Neuronal stem cell (in vitro differentiated cells): ENCODE results near the gene ASMTL.

Source experiments
- DNase-seq: peaks from one replicate; pipeline ENCODE4 v3.0.0-alpha.2; 2013; ENCODE audit warnings: low spot score
- H2AFZ ChIP-seq: one replicate; pipeline ENCODE4 v1.6.1; 2013; ENCODE audit warnings: mild to moderate bottlenecking, low read length, inconsistent platforms
- H2AK5ac ChIP-seq: 2 replicates; pipeline ENCODE4 v1.6.1; 2013; ENCODE audit warnings: low read depth, mild to moderate bottlenecking, inconsistent platforms, low read length, moderate library complexity, mixed read lengths
- H2BK120ac ChIP-seq: 2 replicates; pipeline ENCODE4 v1.6.1; 2013; ENCODE audit warnings: low read depth, mild to moderate bottlenecking, inconsistent platforms, low read length, moderate library complexity, mixed read lengths
- H2BK12ac ChIP-seq: one replicate; pipeline ENCODE4 v1.6.1; 2013; ENCODE audit warnings: low read length, inconsistent platforms
- H2BK15ac ChIP-seq: 2 replicates; pipeline ENCODE4 v1.6.1; 2013; ENCODE audit warnings: mild to moderate bottlenecking, low read length, inconsistent platforms, mixed read lengths
- H2BK5ac ChIP-seq: one replicate; pipeline ENCODE4 v1.6.1; 2013; ENCODE audit warnings: inconsistent platforms, mild to moderate bottlenecking, low read length, moderate library complexity
- H3K14ac ChIP-seq: one replicate; pipeline ENCODE4 v1.6.1; 2013; ENCODE audit warnings: low read length, inconsistent platforms
- H3K18ac ChIP-seq: 2 replicates; pipeline ENCODE4 v1.6.1; 2013; ENCODE audit warnings: low read length, inconsistent platforms
- H3K23ac ChIP-seq: 2 replicates; pipeline ENCODE4 v1.6.1; 2013; ENCODE audit warnings: low read depth, mild to moderate bottlenecking, mixed read lengths, low read length, inconsistent platforms; ENCODE audit not compliant: poor library complexity
- H3K27ac ChIP-seq: replicated peaks from 3 replicates; pipeline ENCODE4 v1.5.1; 2013; ENCODE audit warnings: low read length, inconsistent platforms
- H3K27me3 ChIP-seq, 3 experiments: 2 replicates each; pipeline ENCODE4 v1.6.1; 2013; ENCODE audit warnings: low read length in 3 of 3, mild to moderate bottlenecking in 2 of 3, inconsistent platforms in 1 of 3, low read depth in 1 of 3, mixed read lengths in 1 of 3, moderate library complexity in 1 of 3; ENCODE audit not compliant: control insufficient read depth in 3 of 3, insufficient read depth in 3 of 3
- H3K36me3 ChIP-seq, 2 donors: replicated peaks in 1 of 2; 2 replicates each; pipeline ENCODE4 v1.6.1; 2013; ENCODE audit warnings: low read length in 2 of 2; ENCODE audit not compliant: control insufficient read depth in 2 of 2, insufficient read depth in 2 of 2
- H3K4ac ChIP-seq: 2 replicates; pipeline ENCODE4 v1.6.1; 2013; ENCODE audit warnings: inconsistent platforms, mild to moderate bottlenecking, low read length, moderate library complexity
- H3K4me1 ChIP-seq, 2 donors: 1 replicate in 1 of 2; 2 replicates in 1 of 2; pipeline ENCODE4 v1.6.1; 2013; ENCODE audit warnings: low read length in 2 of 2, low read depth in 1 of 2; ENCODE audit not compliant: control insufficient read depth in 2 of 2, insufficient read depth in 1 of 2
- H3K4me2 ChIP-seq: one replicate; pipeline ENCODE4 v1.6.1; 2013; ENCODE audit warnings: mild to moderate bottlenecking, low read length, inconsistent platforms; ENCODE audit not compliant: insufficient read depth, poor library complexity, severe bottlenecking
- H3K4me3 ChIP-seq, 2 donors: 2 replicates each; pipeline ENCODE4 v1.5.1; 2013; ENCODE audit warnings: low read length in 2 of 2, mild to moderate bottlenecking in 2 of 2, inconsistent platforms in 1 of 2, moderate library complexity in 1 of 2
- H3K79me1 ChIP-seq: one replicate; pipeline ENCODE4 v1.6.1; 2013; ENCODE audit warnings: low read depth, mild to moderate bottlenecking, inconsistent platforms, low read length, moderate library complexity
- H3K9ac ChIP-seq: one replicate; pipeline ENCODE4 v1.6.1; 2013; ENCODE audit warnings: mild to moderate bottlenecking, low read depth, low read length, inconsistent platforms; ENCODE audit not compliant: poor library complexity
- H3K9me3 ChIP-seq, 2 donors: replicated peaks in 1 of 2; 2 replicates each; pipeline versions ENCODE3 to v1.6.1; 2013; ENCODE audit warnings: low read length in 2 of 2, mild to moderate bottlenecking in 2 of 2, inconsistent platforms in 1 of 2, low read depth in 1 of 2, mixed read lengths in 1 of 2, moderate library complexity in 1 of 2; ENCODE audit not compliant: control insufficient read depth in 2 of 2, insufficient read depth in 1 of 2
- H4K8ac ChIP-seq: one replicate; pipeline ENCODE4 v1.6.1; 2013; ENCODE audit warnings: low read depth, mild to moderate bottlenecking, inconsistent platforms, low read length, moderate library complexity
- H4K91ac ChIP-seq: one replicate; pipeline ENCODE4 v1.6.1; 2013; ENCODE audit warnings: low read length, low read depth, mild to moderate bottlenecking, inconsistent platforms; ENCODE audit not compliant: poor library complexity
- WGBS, 2 donors: extraction: QIAGEN DNeasy Blood & Tissue Kit; methylation state at CpG; one replicate each; pipeline ENCODE4 v1.1.7; 2013; ENCODE audit warnings: missing lambda C conversion rate in 2 of 2, mixed read lengths in 1 of 2; ENCODE audit not compliant: insufficient read length in 2 of 2, insufficient replicate concordance in 1 of 2; ENCODE audit errors: extremely low coverage in 2 of 2; 5-methylcytosine and 5-hydroxymethylcytosine counted together

The ASMTL gene

DNA sequence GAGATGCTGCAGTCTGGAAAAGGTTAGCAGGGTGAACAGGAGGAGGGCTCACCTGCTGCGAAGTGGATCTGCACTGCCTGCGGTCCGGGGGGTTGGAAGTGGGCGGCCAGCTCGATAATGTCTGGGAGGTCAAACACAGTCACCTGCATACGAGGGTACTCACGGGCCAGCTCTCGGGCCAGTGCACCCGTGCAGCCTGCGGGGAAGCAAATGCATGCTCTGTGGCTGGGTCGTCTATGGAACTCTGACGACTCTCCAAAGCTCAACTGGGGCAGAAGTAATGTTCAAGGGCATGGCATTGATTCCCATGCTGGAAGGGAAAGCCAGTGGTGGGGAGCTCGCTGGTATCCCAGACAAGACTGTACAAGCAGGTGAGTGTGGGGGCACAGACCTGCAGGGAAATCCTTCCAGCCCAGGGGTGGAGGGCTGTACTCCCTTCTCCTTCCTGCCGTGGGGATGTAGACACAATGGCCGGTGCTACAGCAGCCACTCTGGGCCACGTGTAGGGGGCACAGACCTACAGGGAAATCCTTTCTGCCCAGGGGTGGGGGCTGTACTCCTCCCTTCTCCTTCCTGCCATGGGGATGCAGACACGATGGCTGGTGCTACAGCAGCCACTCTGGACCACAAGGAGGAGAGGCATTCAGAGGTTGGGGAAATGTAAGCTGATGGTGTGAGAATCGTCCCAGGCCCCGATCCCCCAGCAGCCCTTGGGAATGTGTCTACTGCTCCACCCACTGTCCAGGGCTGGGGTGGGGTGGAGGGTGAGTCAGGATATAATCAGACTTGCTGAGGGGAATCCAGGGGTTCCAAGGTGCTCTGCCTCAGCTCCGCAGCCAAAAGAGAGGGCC, 34.6 kb downstream of the ASMTL start:
- H2BK12ac ChIP-seq = no peak overlapping the region
- H4K8ac ChIP-seq = peak overlapping the region; percentile 93
- no peak for DNase-seq
- no peak overlapping the region for H2BK120ac ChIP-seq
- H2BK5ac ChIP-seq = no peak overlapping the region
- peaks cover 59 to 84% of the 10 kb centered on the region in 2 donors for H3K36me3 ChIP-seq
- no peak overlapping the region for H2AK5ac ChIP-seq
- no peak overlapping the region for H2BK15ac ChIP-seq
- H3K4me2 ChIP-seq = no peak overlapping the region
- H3K9ac ChIP-seq = no peak overlapping the region
- peak overlapping the region; percentile 61 for H3K23ac ChIP-seq
- no peak overlapping the region for H4K91ac ChIP-seq
- no peak overlapping the region for H3K14ac ChIP-seq
- peaks cover 21 to 39% of the 10 kb centered on the region in 2 donors for H3K9me3 ChIP-seq
- no peak overlapping the region for H2AFZ ChIP-seq
- no peaks in the 10 kb centered on the region for H3K27me3 ChIP-seq
- no peak overlapping the region for H3K4ac ChIP-seq
- H3K4me1 ChIP-seq = no peaks in the 10 kb centered on the region
- no peak overlapping the region for H3K27ac ChIP-seq
- H3K4me3 ChIP-seq = peak overlapping the region in 1 of 2 donors; percentile 18
- WGBS, 2 donors = no CpG with 5 or more reads among the region's 20 CpGs
- peaks cover 3% of the 10 kb centered on the region for H3K79me1 ChIP-seq
- peak overlapping the region; percentile 14 for H3K18ac ChIP-seq

GRCh38 chrX:1416965-1417760, 35.5 kb downstream of the ASMTL start:
- no peak overlapping the region for H2AFZ ChIP-seq
- peaks cover 14 to 31% of the 10 kb centered on the region in 2 donors for H3K9me3 ChIP-seq
- H4K8ac ChIP-seq = peak overlapping the region; percentile 93
- H3K27me3 ChIP-seq = no peaks in the 10 kb centered on the region
- no peak overlapping the region for H4K91ac ChIP-seq
- peak overlapping the region in 1 of 2 donors; percentile 42 for H3K4me3 ChIP-seq
- H2BK5ac ChIP-seq = no peak overlapping the region
- H3K79me1 ChIP-seq = peaks cover 3% of the 10 kb centered on the region
- no peak for DNase-seq
- H3K4ac ChIP-seq = no peak overlapping the region
- H3K14ac ChIP-seq = no peak overlapping the region
- peak overlapping the region; percentile 78 for H3K9ac ChIP-seq
- no peak overlapping the region for H2BK120ac ChIP-seq
- no peak overlapping the region for H2AK5ac ChIP-seq
- no peak overlapping the region for H3K18ac ChIP-seq
- H3K4me2 ChIP-seq = no peak overlapping the region
- no CpG with 5 or more reads among the region's 14 CpGs for WGBS, 2 donors
- peaks cover 52 to 84% of the 10 kb centered on the region in 2 donors for H3K36me3 ChIP-seq
- peak overlapping the region; percentile 61 for H3K23ac ChIP-seq
- H2BK12ac ChIP-seq = no peak overlapping the region
- H2BK15ac ChIP-seq = no peak overlapping the region
- no peaks in the 10 kb centered on the region for H3K4me1 ChIP-seq
- peak overlapping the region; percentile 45 for H3K27ac ChIP-seq

DNA sequence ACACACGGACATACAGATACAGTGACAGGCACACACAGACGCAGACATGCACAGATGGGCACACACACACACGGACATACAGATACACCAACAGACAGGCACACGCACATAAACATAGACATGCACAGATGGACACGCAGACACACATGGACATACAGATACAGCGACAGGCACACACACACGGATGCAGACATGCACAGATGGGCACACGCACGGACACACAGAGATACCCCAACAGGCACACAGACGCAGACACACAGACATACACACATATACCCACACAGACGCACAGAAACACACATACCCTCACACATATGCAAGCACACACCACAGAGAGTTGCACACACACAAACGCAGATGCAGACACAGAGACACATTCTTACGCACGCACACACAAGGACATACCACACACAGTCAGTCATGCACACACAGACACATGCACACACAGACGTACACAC, 36.4 kb downstream of the ASMTL start:
- Histone ChIP-seq H2BK12ac (no peak overlapping the region), H3K4me1 (peaks cover 0 to 2% of the 10 kb centered on the region in 2 donors), H4K8ac (peak overlapping the region; percentile 89), H3K27me3 (no peaks in the 10 kb centered on the region), H3K4ac (no peak overlapping the region), H2AK5ac (no peak overlapping the region), H2BK120ac (no peak overlapping the region), H3K36me3 (peaks cover 49 to 84% of the 10 kb centered on the region in 2 donors), H3K14ac (no peak overlapping the region), H4K91ac (peak overlapping the region; percentile 16), H3K18ac (no peak overlapping the region), H3K9me3 (peaks cover 6 to 24% of the 10 kb centered on the region in 2 donors), H3K23ac (peak overlapping the region; percentile 96), H2AFZ (no peak overlapping the region), H2BK15ac (no peak overlapping the region), H2BK5ac (no peak overlapping the region), H3K4me2 (no peak overlapping the region), H3K4me3 (peak overlapping the region in 1 of 2 donors; percentile 2), H3K9ac (peak overlapping the region; percentile 63), H3K27ac (no peak overlapping the region), H3K79me1 (peaks cover 3% of the 10 kb centered on the region)
- WGBS, 2 donors = no CpG with 5 or more reads among the region's 15 CpGs
- no peak for DNase-seq
